Progenitor cell of endocrine pancreas (in vitro differentiated cells): ENCODE measurements around the gene TRPM1. TPM values are rescaled to one million over a fixed set of nuclear protein-coding genes. Genes with fewer than 3 reads are reported as not detected.

ENCODE experiments used
- DNase-seq: peaks from one replicate; pipeline ENCODE4 v3.0.0; 2021; ENCODE audit warnings: low spot score; ENCODE audit not compliant: unreplicated experiment
- H3K27ac Mint-ChIP-seq: 2 replicates; pipeline ENCODE4 v1.8.0; 2021; ENCODE audit warnings: mild to moderate bottlenecking, moderate library complexity, mixed read lengths
- H3K27me3 Mint-ChIP-seq: 2 replicates; pipeline ENCODE4 v1.8.0; 2021; ENCODE audit warnings: mixed read lengths
- H3K36me3 Mint-ChIP-seq: 2 replicates; pipeline ENCODE4 v1.8.0; 2022; ENCODE audit warnings: mixed read lengths; ENCODE audit not compliant: insufficient read depth
- H3K4me1 Mint-ChIP-seq: 2 replicates; pipeline ENCODE4 v1.8.0; 2021; ENCODE audit warnings: low read depth, mixed read lengths
- H3K4me3 Mint-ChIP-seq: 2 replicates; pipeline ENCODE4 v1.8.0; 2021; ENCODE audit warnings: low read depth, mild to moderate bottlenecking, moderate library complexity, mixed read lengths
- H3K9me3 Mint-ChIP-seq: 2 replicates; pipeline ENCODE4 v1.8.0; 2021; ENCODE audit warnings: low read depth, mixed read lengths
- CTCF ChIP-seq: fragments of 200-600 bp; sonication (generic); IDR thresholded peaks from one replicate; pipeline ENCODE4 v1.5.0; 2021; ENCODE audit warnings: antibody characterized with exemption, mild to moderate bottlenecking; ENCODE audit not compliant: unreplicated experiment
- total RNA-seq: library from RNA; stranded (reverse); gene quantifications from 2 replicates; pipeline ENCODE4 v1.2.1, GENCODE V29; 2021

Gene TRPM1
- total RNA-seq, 1 donor from 2014 or later: not detected

GRCh38 chr15:31116423-31117030 is 15.0 kb upstream of the TRPM1 start:
- no peaks in the 10 kb centered on the region for H3K36me3 Mint-ChIP-seq
- H3K4me3 Mint-ChIP-seq: no peak overlapping the region
- DNase-seq: no peak
- H3K4me1 Mint-ChIP-seq: no peaks in the 10 kb centered on the region
- peaks cover 16% of the 10 kb centered on the region for H3K9me3 Mint-ChIP-seq
- no peak overlapping the region for H3K27ac Mint-ChIP-seq
- H3K27me3 Mint-ChIP-seq: no peaks in the 10 kb centered on the region
- TF ChIP-seq CTCF: no peak

GRCh38 chr15:31111091-31111647 is 9.6 kb upstream of the TRPM1 start:
- H3K36me3 Mint-ChIP-seq: no peaks in the 10 kb centered on the region
- no peak for DNase-seq
- no peak overlapping the region for H3K4me3 Mint-ChIP-seq
- H3K27me3 Mint-ChIP-seq: no peaks in the 10 kb centered on the region
- no peak for TF ChIP-seq CTCF
- no peak overlapping the region for H3K27ac Mint-ChIP-seq
- peaks cover 14% of the 10 kb centered on the region for H3K9me3 Mint-ChIP-seq
- H3K4me1 Mint-ChIP-seq: no peaks in the 10 kb centered on the region

- peaks cover 6% of the 10 kb centered on the region for H3K9me3 Mint-ChIP-seq
- TF ChIP-seq CTCF: no peak
- DNase-seq: no peak
- no peaks in the 10 kb centered on the region for H3K36me3 Mint-ChIP-seq
- no peaks in the 10 kb centered on the region for H3K27me3 Mint-ChIP-seq
- no peaks in the 10 kb centered on the region for H3K4me1 Mint-ChIP-seq
- no peak overlapping the region for H3K4me3 Mint-ChIP-seq
- H3K27ac Mint-ChIP-seq: no peak overlapping the region
These were observed 7.3 kb upstream of the TRPM1 start for GRCh38 chr15:31108836-31109235.

GRCh38 chr15:31106495-31107300 is 5.2 kb upstream of the TRPM1 start:
- H3K27me3 Mint-ChIP-seq: no peaks in the 10 kb centered on the region
- H3K27ac Mint-ChIP-seq: no peak overlapping the region
- TF ChIP-seq CTCF: no peak
- H3K4me3 Mint-ChIP-seq: no peak overlapping the region
- no peaks in the 10 kb centered on the region for H3K4me1 Mint-ChIP-seq
- H3K36me3 Mint-ChIP-seq: no peaks in the 10 kb centered on the region
- peaks cover 6% of the 10 kb centered on the region for H3K9me3 Mint-ChIP-seq
- DNase-seq: no peak

- Mint-ChIP-seq H3K27ac (no peak overlapping the region), H3K36me3 (no peaks in the 10 kb centered on the region), H3K4me3 (no peak overlapping the region), H3K9me3 (peaks cover 6% of the 10 kb centered on the region), H3K4me1 (peaks cover 21% of the 10 kb centered on the region), H3K27me3 (no peaks in the 10 kb centered on the region)
- TF ChIP-seq CTCF: no peak
- DNase-seq: no peak
These were observed 2.5 kb upstream of the TRPM1 start for GRCh38 chr15:31104003-31104402.
